CD14-positive monocyte (primary cell): ENCODE data around the gene OBSCN. TPM values are rescaled to one million over a fixed set of nuclear protein-coding genes. Genes with fewer than 3 reads are reported as not detected.

Experiments used
- DNase-seq, 3 donors: peaks; one replicate each; pipeline ENCODE4 v3.0.0-alpha.2; 2011 to 2022
- H2AFZ ChIP-seq: 2 replicates; pipeline ENCODE4 v1.6.0; 2012; ENCODE audit warnings: mild to moderate bottlenecking, low read depth, low read length, inconsistent platforms; ENCODE audit not compliant: insufficient read depth, poor library complexity, severe bottlenecking
- H3K27ac ChIP-seq, 2 donors: 1 replicate in 1 of 2; 2 replicates in 1 of 2; pipeline ENCODE4 v1.5.1; 2012 to 2013; ENCODE audit warnings: low read length in 2 of 2, control low read depth in 1 of 2, inconsistent platforms in 1 of 2, low read depth in 1 of 2, mild to moderate bottlenecking in 1 of 2
- H3K27me3 ChIP-seq, 2 donors: one replicate each; pipeline versions ENCODE4 v1.6.0 to v1.6.1; 2011 to 2013; ENCODE audit warnings: low read length in 2 of 2; ENCODE audit not compliant: control insufficient read depth in 2 of 2, insufficient read depth in 2 of 2
- H3K36me3 ChIP-seq, 2 donors: replicated peaks in 1 of 2; 1 replicate in 1 of 2; 2 replicates in 1 of 2; pipeline versions ENCODE4 v1.5.1 to v1.6.1; 2012 to 2013; ENCODE audit warnings: low read length in 2 of 2, control low read depth in 1 of 2, inconsistent platforms in 1 of 2, mild to moderate bottlenecking in 1 of 2; ENCODE audit not compliant: insufficient read depth in 2 of 2, control insufficient read depth in 1 of 2
- H3K4me1 ChIP-seq, 2 donors: 1 replicate in 1 of 2; 2 replicates in 1 of 2; pipeline versions ENCODE4 v1.5.1 to v1.6.1; 2012 to 2013; ENCODE audit warnings: low read length in 2 of 2, control low read depth in 1 of 2, inconsistent platforms in 1 of 2, mild to moderate bottlenecking in 1 of 2, moderate library complexity in 1 of 2; ENCODE audit not compliant: insufficient read depth in 2 of 2, control insufficient read depth in 1 of 2
- H3K4me2 ChIP-seq: replicated peaks from 2 replicates; pipeline ENCODE3; 2012; ENCODE audit warnings: low read length, moderate library complexity, mild to moderate bottlenecking; ENCODE audit not compliant: poor library complexity, severe bottlenecking; ENCODE audit errors: extremely low read depth
- H3K4me3 ChIP-seq, 3 experiments: fragments of 200-600 bp in 1 of 3; sonication (generic) in 1 of 3; replicated peaks in 1 of 3; 1 replicate in 2 of 3; 2 replicates in 1 of 3; pipeline ENCODE4 v1.5.1; 2011 to 2013; ENCODE audit warnings: low read length in 3 of 3, mild to moderate bottlenecking in 3 of 3, control low read depth in 2 of 3, low read depth in 2 of 3, inconsistent platforms in 1 of 3, moderate library complexity in 1 of 3
- H3K79me2 ChIP-seq: 2 replicates; pipeline ENCODE4 v1.6.0; 2012; ENCODE audit warnings: mild to moderate bottlenecking, control low read depth, inconsistent platforms, low read length, moderate library complexity; ENCODE audit not compliant: insufficient read depth
- H3K9ac ChIP-seq: 2 replicates; pipeline ENCODE4 v1.6.0; 2017; ENCODE audit warnings: low read length, mild to moderate bottlenecking; ENCODE audit not compliant: insufficient read depth, poor library complexity, severe bottlenecking
- H3K9me3 ChIP-seq, 2 donors: replicated peaks in 1 of 2; 1 replicate in 1 of 2; 2 replicates in 1 of 2; pipeline versions ENCODE4 v1.5.1 to v1.6.1; 2012 to 2013; ENCODE audit warnings: low read length in 2 of 2, control low read depth in 1 of 2; ENCODE audit not compliant: control insufficient read depth in 1 of 2, insufficient read depth in 1 of 2
- H4K20me1 ChIP-seq: 2 replicates; pipeline ENCODE4 v1.6.0; 2012; ENCODE audit warnings: mild to moderate bottlenecking, low read length, control low read depth, moderate library complexity; ENCODE audit not compliant: insufficient read depth
- H3K27ac Mint-ChIP-seq, 7 donors: one replicate each; pipeline ENCODE4 v1.8.0; 2020; ENCODE audit warnings: mild to moderate bottlenecking in 7 of 7, mixed read lengths in 7 of 7, moderate library complexity in 6 of 7, inconsistent platforms in 2 of 7
- H3K27me3 Mint-ChIP-seq, 3 donors: one replicate each; pipeline ENCODE4 v1.8.0; 2021 to 2022; ENCODE audit warnings: low read depth in 3 of 3, mild to moderate bottlenecking in 3 of 3, mixed read lengths in 3 of 3, moderate library complexity in 3 of 3, inconsistent platforms in 1 of 3
- H3K36me3 Mint-ChIP-seq, 2 donors: one replicate each; pipeline ENCODE4 v1.8.0; 2020; ENCODE audit warnings: mixed read lengths in 2 of 2, inconsistent platforms in 1 of 2, mild to moderate bottlenecking in 1 of 2
- H3K4me1 Mint-ChIP-seq: one replicate; pipeline ENCODE4 v1.8.0; 2020; ENCODE audit warnings: mild to moderate bottlenecking, mixed read lengths
- H3K4me3 Mint-ChIP-seq, 2 donors: one replicate each; pipeline ENCODE4 v1.8.0; 2020; ENCODE audit warnings: mild to moderate bottlenecking in 2 of 2, mixed read lengths in 2 of 2, moderate library complexity in 1 of 2
- H3K9me3 Mint-ChIP-seq, 7 donors: one replicate each; pipeline ENCODE4 v1.8.0; 2020 to 2022; ENCODE audit warnings: mixed read lengths in 7 of 7, mild to moderate bottlenecking in 6 of 7, moderate library complexity in 6 of 7, inconsistent platforms in 2 of 7
- whole genome bisulfite sequencing: methylation state at CpG from one replicate; pipeline ENCODE4 v1.1.5; 2013; ENCODE audit warnings: missing lambda C conversion rate; ENCODE audit not compliant: insufficient coverage; 5-methylcytosine and 5-hydroxymethylcytosine counted together
- intact Hi-C, 2 donors: fragments of 100-400 bp; cut with micrococcal nuclease; formaldehyde crosslinking; loops; one replicate each; pipeline versions ENCODE4 v1.15.0 to v1.15.1; 2023
- polyA plus RNA-seq, 3 donors: library from polyadenylated mRNA; depleted of rRNA in 1 of 3; unstranded in 2 of 3; stranded (reverse) in 1 of 3; fragments of 300-500 nt in 2 of 3; fragments of >200 nt in 1 of 3; fragmentation: Illumina TruSeq in 2 of 3; gene quantifications; 1 replicate in 2 of 3; 2 replicates in 1 of 3; pipeline ENCODE4 v1.2.3, GENCODE V29; 2012 to 2021
- TF ChIP-seq, protein P1 (sequence below): fragments of 200-600 bp; IDR thresholded peaks from one replicate; pipeline ENCODE4 v1.8.0; 2022; ENCODE audit warnings: antibody characterized with exemption, mild to moderate bottlenecking

Gene OBSCN
- polyA plus RNA-seq, 3 donors, result 0.57 to 1.5 (median 0.76) TPM

DNA sequence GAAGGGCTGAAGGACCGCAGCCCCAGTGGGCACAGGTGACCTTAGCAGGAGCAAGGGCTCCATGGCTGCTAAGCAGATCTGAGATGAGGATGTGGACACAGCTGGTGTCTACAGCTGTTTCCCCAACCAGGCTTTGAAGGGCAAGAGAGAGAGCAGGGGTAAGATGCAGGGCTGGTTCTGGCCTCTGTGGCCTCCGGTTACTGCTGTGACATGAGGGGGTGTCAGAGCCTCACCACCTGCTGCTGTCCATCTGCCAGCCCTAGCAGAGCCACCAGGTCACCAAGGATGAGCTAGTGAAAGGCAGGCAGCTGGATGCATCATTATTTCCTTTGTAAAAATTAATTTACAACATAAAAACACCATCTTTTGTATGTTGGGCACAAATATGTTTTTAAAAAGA lies 33.4 kb downstream of the OBSCN start:
- Histone ChIP-seq H3K4me2 (no peak overlapping the region), H3K27me3 (no peaks in the 10 kb centered on the region), H3K36me3 (no peaks in the 10 kb centered on the region), H3K9me3 (peaks cover 61 to 74% of the 10 kb centered on the region in 2 donors), H3K9ac (no peak overlapping the region), H3K27ac (no peak overlapping the region), H3K4me3 (no peak overlapping the region), H4K20me1 (no peaks in the 10 kb centered on the region), H2AFZ (no peak overlapping the region), H3K4me1 (no peaks in the 10 kb centered on the region), H3K79me2 (no peaks in the 10 kb centered on the region)
- Mint-ChIP-seq H3K9me3 (peaks cover 43 to 87% (median 85%) of the 10 kb centered on the region in 7 donors), H3K4me1 (no peaks in the 10 kb centered on the region), H3K4me3 (no peak overlapping the region), H3K27ac (peak overlapping the region in 1 of 7 donors; percentile 51), H3K36me3 (peaks cover 2% of the 10 kb centered on the region in 2 donors), H3K27me3 (peaks cover 0 to 7% (median 0%) of the 10 kb centered on the region in 3 donors)
- TF ChIP-seq, protein P1, sequence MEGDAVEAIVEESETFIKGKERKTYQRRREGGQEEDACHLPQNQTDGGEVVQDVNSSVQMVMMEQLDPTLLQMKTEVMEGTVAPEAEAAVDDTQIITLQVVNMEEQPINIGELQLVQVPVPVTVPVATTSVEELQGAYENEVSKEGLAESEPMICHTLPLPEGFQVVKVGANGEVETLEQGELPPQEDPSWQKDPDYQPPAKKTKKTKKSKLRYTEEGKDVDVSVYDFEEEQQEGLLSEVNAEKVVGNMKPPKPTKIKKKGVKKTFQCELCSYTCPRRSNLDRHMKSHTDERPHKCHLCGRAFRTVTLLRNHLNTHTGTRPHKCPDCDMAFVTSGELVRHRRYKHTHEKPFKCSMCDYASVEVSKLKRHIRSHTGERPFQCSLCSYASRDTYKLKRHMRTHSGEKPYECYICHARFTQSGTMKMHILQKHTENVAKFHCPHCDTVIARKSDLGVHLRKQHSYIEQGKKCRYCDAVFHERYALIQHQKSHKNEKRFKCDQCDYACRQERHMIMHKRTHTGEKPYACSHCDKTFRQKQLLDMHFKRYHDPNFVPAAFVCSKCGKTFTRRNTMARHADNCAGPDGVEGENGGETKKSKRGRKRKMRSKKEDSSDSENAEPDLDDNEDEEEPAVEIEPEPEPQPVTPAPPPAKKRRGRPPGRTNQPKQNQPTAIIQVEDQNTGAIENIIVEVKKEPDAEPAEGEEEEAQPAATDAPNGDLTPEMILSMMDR, result no peak
- no peak for DNase-seq
- intact Hi-C loops, result no loop called here
- WGBS, result 92% methylated on average over 2 of the region's 2 CpGs

DNA sequence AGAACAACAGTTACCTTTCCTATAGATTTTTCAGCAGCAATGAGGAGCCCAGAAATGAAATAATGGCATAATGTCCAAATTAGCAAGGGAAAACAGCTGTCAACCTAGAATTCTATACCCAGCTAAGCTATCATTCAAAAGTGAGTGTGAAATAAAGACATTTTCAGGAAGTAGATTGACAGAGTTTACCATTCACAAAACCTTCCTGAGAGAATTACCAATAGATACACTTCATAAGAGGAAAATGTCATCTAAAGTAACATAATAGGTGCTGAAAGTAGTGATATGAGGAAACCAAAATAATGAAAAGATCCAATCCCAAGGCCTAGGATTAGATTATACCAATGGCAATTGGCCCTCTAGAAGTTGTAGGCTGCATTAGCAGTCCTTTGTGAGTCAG lies 34.6 kb downstream of the OBSCN start:
- Mint-ChIP-seq H3K27me3 (peaks cover 0 to 5% (median 0%) of the 10 kb centered on the region in 3 donors), H3K4me3 (no peak overlapping the region), H3K27ac (no peak overlapping the region), H3K4me1 (no peaks in the 10 kb centered on the region), H3K9me3 (peaks cover 48 to 85% (median 81%) of the 10 kb centered on the region in 7 donors), H3K36me3 (peaks cover 2 to 4% of the 10 kb centered on the region in 2 donors)
- Histone ChIP-seq H3K27me3 (no peaks in the 10 kb centered on the region), H4K20me1 (no peaks in the 10 kb centered on the region), H3K4me3 (no peak overlapping the region), H3K9me3 (peaks cover 63 to 68% of the 10 kb centered on the region in 2 donors), H3K9ac (no peak overlapping the region), H3K4me1 (no peaks in the 10 kb centered on the region), H2AFZ (no peak overlapping the region), H3K79me2 (no peaks in the 10 kb centered on the region), H3K36me3 (no peaks in the 10 kb centered on the region), H3K4me2 (no peak overlapping the region), H3K27ac (no peak overlapping the region)
- DNase-seq, result no peak
- intact Hi-C loops, result no loop called here
- TF ChIP-seq, protein P1, result no peak
